NCI-H1417 (cell line): ENCODE measurements around the gene LUM.
"Not testable (repeated sequence)": the region's sequence is repeated elsewhere in the genome, so short reads cannot be mapped to it uniquely, and the experiment has no call there.

Experiments
- DNase-seq, 3 experiments: peaks; one replicate each; lab custom pipeline; 2025; lab: John Stamatoyannopoulos, UW

Gene LUM

GRCh38 chr12:91109581-91110310, 1.5 kb downstream of the LUM start:
- no peak for DNase-seq

GRCh38 chr12:91109148-91109564, 2.1 kb downstream of the LUM start:
- DNase-seq = peak; percentile 17 to 69 (median 41)

GRCh38 chr12:91108196-91108755, 3.0 kb downstream of the LUM start:
- DNase-seq = no peak

GRCh38 chr12:91106283-91106682, 5.0 kb downstream of the LUM start:
- no peak for DNase-seq

GRCh38 chr12:91105807-91106206, 5.5 kb downstream of the LUM start:
- no peak for DNase-seq

GRCh38 chr12:91104812-91105466, 6.4 kb downstream of the LUM start:
- no peak for DNase-seq

GRCh38 chr12:91103624-91104023, 7.7 kb downstream of the LUM start:
- DNase-seq = no peak

- no peak for DNase-seq
Observed at GRCh38 chr12:91103101-91103500, 8.2 kb downstream of the LUM start.

GRCh38 chr12:91100906-91101305, 10.4 kb downstream of the LUM start:
- DNase-seq = no peak

- no peak for DNase-seq
Observed at GRCh38 chr12:91099836-91100235, 11.5 kb downstream of the LUM start.

GRCh38 chr12:91099341-91099740, 12.0 kb downstream of the LUM start:
- DNase-seq = no peak

- DNase-seq = peak in 1 of 3 experiments; percentile 52
Observed at GRCh38 chr12:91098941-91099340, 12.4 kb downstream of the LUM start.

GRCh38 chr12:91098461-91098860, 12.8 kb downstream of the LUM start:
- peak in 1 of 3 experiments; percentile 52 for DNase-seq

- no peak for DNase-seq
Observed at GRCh38 chr12:91094957-91095356, 16.3 kb downstream of the LUM start.

GRCh38 chr12:91094032-91094662, 17.1 kb downstream of the LUM start:
- DNase-seq = no peak

- no peak for DNase-seq
Observed at GRCh38 chr12:91093341-91093740, 18.0 kb downstream of the LUM start.

- DNase-seq = no peak
Observed at GRCh38 chr12:91091916-91092715, 19.2 kb downstream of the LUM start.

- not testable (repeated sequence) for DNase-seq
Observed at GRCh38 chr12:91089953-91090352, 21.3 kb downstream of the LUM start.

- no peak for DNase-seq
Observed at GRCh38 chr12:91080041-91080440, 31.3 kb downstream of the LUM start.

GRCh38 chr12:91078501-91078900, 32.8 kb downstream of the LUM start:
- DNase-seq = no peak

GRCh38 chr12:91077228-91077954, 33.9 kb downstream of the LUM start:
- no peak for DNase-seq
